ENCODE data around the gene PRSS8. TPM values are rescaled to one million over a fixed set of nuclear protein-coding genes. Genes with fewer than 3 reads are reported as not detected.
A peak's percentile ranks its signal among the peaks of the same experiment; 100 is the strongest.

PRSS8 gene
- total RNA-seq, 1 donor from 2014 or later = not detected

DNA sequence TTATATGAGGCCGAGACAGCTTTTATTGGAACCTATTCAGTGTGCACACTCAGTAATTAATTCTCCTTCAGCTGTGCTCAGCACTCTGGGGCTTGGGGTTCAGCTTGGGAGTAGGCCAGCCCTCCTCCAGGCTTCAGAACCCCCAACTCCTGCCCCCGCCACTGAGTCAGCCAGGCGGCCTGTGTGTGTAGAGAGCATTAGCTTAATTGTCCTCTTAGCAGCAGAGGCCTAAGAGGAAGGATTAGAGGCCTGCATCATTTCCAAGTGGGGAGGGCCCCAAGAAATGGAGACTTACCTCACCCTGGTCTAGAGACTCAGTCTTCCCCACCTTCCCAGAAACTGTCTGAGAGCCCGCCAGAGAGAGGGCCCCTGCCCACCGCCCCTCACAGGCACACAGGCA lies 47.6 kb downstream of the PRSS8 start:
- Mint-ChIP-seq H3K27ac (ENCODE audit: unreplicated experiment) (no peak overlapping the region), H3K4me1 (ENCODE audit: low read depth, unreplicated experiment) (peaks cover 13% of the 10 kb centered on the region), H3K27me3 (ENCODE audit: unreplicated experiment) (peaks cover 8% of the 10 kb centered on the region), H3K9me3 (ENCODE audit: unreplicated experiment) (peaks cover 8% of the 10 kb centered on the region), H3K36me3 (ENCODE audit: unreplicated experiment) (no peaks in the 10 kb centered on the region), H3K4me3 (ENCODE audit: unreplicated experiment) (no peak overlapping the region)
- TF ChIP-seq, protein P1, sequence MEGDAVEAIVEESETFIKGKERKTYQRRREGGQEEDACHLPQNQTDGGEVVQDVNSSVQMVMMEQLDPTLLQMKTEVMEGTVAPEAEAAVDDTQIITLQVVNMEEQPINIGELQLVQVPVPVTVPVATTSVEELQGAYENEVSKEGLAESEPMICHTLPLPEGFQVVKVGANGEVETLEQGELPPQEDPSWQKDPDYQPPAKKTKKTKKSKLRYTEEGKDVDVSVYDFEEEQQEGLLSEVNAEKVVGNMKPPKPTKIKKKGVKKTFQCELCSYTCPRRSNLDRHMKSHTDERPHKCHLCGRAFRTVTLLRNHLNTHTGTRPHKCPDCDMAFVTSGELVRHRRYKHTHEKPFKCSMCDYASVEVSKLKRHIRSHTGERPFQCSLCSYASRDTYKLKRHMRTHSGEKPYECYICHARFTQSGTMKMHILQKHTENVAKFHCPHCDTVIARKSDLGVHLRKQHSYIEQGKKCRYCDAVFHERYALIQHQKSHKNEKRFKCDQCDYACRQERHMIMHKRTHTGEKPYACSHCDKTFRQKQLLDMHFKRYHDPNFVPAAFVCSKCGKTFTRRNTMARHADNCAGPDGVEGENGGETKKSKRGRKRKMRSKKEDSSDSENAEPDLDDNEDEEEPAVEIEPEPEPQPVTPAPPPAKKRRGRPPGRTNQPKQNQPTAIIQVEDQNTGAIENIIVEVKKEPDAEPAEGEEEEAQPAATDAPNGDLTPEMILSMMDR (IDR thresholded peaks at IDR 0.05; ENCODE audit: partially characterized antibody, unreplicated experiment) = no peak
- no peak for DNase-seq

DNA sequence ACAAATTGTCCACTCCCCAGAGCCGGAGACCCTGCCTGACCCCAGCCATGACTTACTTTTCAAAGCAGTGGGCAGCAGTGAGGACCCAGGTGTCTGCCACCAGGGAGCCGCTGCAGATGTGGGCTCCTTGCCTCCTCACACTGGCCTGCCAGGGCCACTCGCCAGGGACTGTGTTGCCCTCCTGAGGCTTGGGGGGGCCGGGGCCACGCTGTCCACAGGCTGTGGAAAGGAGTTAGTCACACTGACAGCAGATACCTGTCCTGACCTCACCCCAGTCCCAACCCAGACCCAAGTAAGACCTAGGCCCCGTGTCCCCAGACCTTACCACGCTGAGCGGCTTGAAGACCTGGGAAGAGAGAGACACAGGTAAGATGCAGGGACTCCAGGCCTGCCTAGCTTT lies 48.0 kb downstream of the PRSS8 start:
- Mint-ChIP-seq H3K27me3 (ENCODE audit: unreplicated experiment) (peaks cover 5% of the 10 kb centered on the region), H3K27ac (ENCODE audit: unreplicated experiment) (no peak overlapping the region), H3K4me3 (ENCODE audit: unreplicated experiment) (no peak overlapping the region), H3K36me3 (ENCODE audit: unreplicated experiment) (no peaks in the 10 kb centered on the region), H3K9me3 (ENCODE audit: unreplicated experiment) (peaks cover 8% of the 10 kb centered on the region), H3K4me1 (ENCODE audit: low read depth, unreplicated experiment) (peaks cover 11% of the 10 kb centered on the region)
- no peak for DNase-seq
- TF ChIP-seq, protein P1 (IDR thresholded peaks at IDR 0.05; ENCODE audit: partially characterized antibody, unreplicated experiment) = no peak

DNA sequence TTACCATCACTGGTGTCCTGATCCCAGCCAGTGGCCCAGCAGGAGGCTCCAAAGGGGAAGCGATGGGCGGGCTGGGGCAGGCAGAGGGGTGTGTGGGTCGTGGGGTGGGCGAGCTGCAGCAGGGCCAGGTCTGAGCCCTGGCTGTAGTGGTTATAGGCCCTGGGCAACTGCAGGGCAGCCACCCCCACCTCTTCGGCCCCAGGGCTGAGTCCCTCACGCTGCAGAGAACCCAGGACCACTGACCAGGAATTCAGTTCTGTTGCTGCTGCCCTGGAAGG lies 49.0 kb downstream of the PRSS8 start:
- no peak overlapping the region for H3K27ac Mint-ChIP-seq (ENCODE audit: unreplicated experiment)
- H3K36me3 Mint-ChIP-seq (ENCODE audit: unreplicated experiment) = no peaks in the 10 kb centered on the region
- H3K4me1 Mint-ChIP-seq (ENCODE audit: low read depth, unreplicated experiment) = peaks cover 9% of the 10 kb centered on the region
- no peak for DNase-seq
- H3K9me3 Mint-ChIP-seq (ENCODE audit: unreplicated experiment) = peaks cover 8% of the 10 kb centered on the region
- peaks cover 7% of the 10 kb centered on the region for H3K27me3 Mint-ChIP-seq (ENCODE audit: unreplicated experiment)
- TF ChIP-seq, protein P1 (IDR thresholded peaks at IDR 0.05; ENCODE audit: partially characterized antibody, unreplicated experiment) = no peak
- no peak overlapping the region for H3K4me3 Mint-ChIP-seq (ENCODE audit: unreplicated experiment)

DNA sequence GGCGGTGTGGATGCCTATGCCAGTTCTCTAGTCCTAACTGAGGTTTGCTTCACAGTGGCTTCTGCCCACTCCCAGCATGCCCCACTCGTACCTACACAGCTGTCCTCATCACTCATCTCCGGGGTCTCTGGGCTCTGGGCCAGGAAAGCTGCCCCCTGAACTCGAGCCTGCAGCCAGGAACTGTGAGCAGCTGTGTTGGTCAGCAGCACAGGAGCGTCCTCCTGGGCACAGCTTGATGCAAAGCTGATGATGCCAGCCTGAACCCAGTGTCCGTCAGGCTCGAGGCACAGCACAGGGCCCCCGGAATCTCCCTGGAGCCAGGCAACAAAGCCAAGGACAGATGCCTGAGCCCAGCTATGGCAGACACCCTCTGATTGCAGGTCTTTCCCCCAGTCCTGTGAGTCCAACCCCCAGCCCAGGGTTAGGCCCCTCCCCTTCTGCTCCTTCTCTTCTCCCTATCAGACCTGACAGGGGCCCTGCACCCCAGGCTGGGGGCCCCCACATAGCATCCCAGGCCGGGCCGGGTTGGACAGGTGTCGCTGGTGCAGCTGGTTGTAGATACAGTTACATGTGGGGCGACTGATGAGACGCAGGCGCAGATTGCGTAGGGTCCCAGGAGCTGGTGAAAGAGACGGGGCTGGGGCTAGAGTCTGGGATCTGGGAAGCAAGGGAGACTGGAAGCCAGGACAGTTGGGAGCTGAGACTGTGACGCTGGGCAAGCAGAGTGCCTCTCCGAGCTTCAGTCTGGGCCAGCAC lies 49.5 kb downstream of the PRSS8 start:
- Mint-ChIP-seq H3K4me1 (ENCODE audit: low read depth, unreplicated experiment) (peaks cover 9% of the 10 kb centered on the region), H3K36me3 (ENCODE audit: unreplicated experiment) (no peaks in the 10 kb centered on the region), H3K4me3 (ENCODE audit: unreplicated experiment) (no peak overlapping the region), H3K27ac (ENCODE audit: unreplicated experiment) (peak overlapping the region; percentile 72), H3K27me3 (ENCODE audit: unreplicated experiment) (peaks cover 7% of the 10 kb centered on the region), H3K9me3 (ENCODE audit: unreplicated experiment) (peaks cover 8% of the 10 kb centered on the region)
- no peak for DNase-seq
- TF ChIP-seq, protein P1 (IDR thresholded peaks at IDR 0.05; ENCODE audit: partially characterized antibody, unreplicated experiment) = no peak

DNA sequence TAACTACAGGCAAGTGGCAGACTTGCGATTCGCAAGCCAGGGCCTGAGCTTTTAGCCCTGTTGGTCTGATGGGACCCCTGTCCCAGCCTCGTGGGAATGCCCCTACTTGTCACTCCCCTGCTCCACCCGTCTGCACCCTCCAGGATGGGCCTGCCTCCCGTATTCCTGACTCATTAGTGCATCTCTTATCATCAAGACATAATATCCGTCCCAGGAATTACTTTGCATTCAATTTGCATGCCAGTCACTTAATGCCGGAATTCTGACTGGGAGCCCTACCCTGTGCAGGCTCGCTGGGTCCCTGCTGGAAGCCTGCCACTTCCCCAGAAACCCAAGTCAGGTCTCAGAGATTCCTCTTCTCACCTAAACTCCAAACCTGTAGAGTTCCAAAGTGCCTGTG lies 50.1 kb downstream of the PRSS8 start:
- Mint-ChIP-seq H3K4me3 (ENCODE audit: unreplicated experiment) (no peak overlapping the region), H3K36me3 (ENCODE audit: unreplicated experiment) (no peaks in the 10 kb centered on the region), H3K4me1 (ENCODE audit: low read depth, unreplicated experiment) (peaks cover 12% of the 10 kb centered on the region), H3K27ac (ENCODE audit: unreplicated experiment) (no peak overlapping the region), H3K9me3 (ENCODE audit: unreplicated experiment) (peaks cover 8% of the 10 kb centered on the region), H3K27me3 (ENCODE audit: unreplicated experiment) (peaks cover 7% of the 10 kb centered on the region)
- no peak for DNase-seq
- TF ChIP-seq, protein P1 (IDR thresholded peaks at IDR 0.05; ENCODE audit: partially characterized antibody, unreplicated experiment) = no peak

All from glutamatergic neuron (in vitro differentiated cells).